GM18907 (cell line): Measurements from ENCODE around the gene ALOX5AP.

Experiments
- ATAC-seq: cut with Tn5 transposase; IDR thresholded peaks from one replicate; pipeline ENCODE4 v1.9.1; 2021; ENCODE audit warnings: mild to moderate bottlenecking, moderate library complexity; ENCODE audit not compliant: unreplicated experiment

ALOX5AP gene

DNA sequence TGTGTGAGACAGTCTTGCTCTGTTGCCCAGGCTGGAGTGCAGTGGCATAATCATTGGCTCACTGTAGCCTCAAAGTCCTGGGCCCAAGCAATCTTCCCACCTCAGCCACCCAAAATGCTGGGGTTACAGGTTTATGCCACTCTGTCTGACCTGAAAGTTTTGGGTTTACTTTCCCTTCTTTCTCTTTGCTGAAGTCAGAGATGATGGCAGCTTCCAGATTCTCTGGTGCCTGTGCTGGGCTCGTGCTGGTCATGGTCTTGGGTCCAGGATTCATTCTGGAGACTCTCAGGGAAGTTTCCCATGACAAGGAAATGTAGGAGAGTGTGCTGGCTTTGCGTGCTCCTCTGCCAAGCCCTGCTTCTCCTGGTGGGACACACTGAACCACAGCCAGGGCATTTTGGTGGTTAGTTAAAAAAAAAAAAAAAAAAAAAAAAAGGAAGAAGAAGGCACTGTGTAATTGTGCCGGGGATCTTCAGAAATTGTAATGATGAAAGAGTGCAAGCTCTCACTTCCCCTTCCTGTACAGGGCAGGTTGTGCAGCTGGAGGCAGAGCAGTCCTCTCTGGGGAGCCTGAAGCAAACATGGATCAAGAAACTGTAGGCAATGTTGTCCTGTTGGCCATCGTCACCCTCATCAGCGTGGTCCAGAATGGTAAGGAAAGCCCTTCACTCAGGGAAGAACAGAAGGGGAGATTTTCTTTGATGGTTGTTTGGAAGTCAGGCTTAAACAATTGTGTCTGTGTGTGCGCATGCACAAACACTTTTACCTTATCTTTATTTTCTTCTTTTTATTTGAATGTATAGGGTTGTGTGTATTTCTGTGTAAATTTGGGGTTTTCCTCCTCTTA is at the start of gene ALOX5AP:
Gene ALOX5AP (plus strand): TSS at position 519 of the 847 bp plus-strand sequence. CDS start 63 bp downstream, at position 582.
- peak; percentile 80 for ATAC-seq

DNA sequence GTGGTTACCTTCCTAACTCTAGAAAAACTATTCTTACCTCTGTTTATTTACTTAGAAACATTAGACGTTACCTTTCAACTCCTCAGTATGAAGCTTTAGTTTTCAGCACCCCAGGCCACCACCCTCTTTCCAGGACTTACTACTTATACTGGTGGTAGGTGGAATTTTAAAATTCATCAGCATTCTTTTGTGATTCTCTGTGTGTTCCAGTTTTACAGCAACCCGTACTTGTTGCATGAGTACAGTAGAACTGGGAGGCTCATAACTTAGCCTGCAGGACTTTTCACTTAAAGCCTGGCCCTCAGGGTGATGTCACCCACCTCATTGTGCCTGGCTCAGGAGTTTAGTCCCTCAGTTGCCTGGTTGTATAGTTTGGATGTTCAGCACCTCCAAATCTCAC is 49.4 kb upstream of the ALOX5AP start:
- ATAC-seq: no peak

DNA sequence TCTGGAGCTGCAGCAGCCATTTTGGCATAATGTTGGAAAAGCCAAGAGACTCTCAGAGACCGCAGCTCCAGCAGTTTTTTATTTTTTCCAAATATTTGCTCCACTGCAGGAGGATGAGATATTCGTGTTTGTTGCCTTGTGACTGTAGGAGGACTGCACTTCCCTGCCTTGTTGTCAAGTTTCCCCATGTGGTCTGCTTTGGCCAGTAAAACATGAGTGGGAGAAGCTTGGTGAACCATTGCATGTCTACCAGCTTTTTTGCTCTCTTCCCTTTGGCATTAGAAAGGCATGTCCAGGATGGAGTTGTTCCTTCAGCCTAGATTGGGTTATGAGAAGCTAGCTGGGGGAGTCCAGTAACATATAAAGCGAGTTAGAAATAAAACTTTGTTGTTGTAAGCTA is 47.7 kb upstream of the ALOX5AP start:
- no peak for ATAC-seq

DNA sequence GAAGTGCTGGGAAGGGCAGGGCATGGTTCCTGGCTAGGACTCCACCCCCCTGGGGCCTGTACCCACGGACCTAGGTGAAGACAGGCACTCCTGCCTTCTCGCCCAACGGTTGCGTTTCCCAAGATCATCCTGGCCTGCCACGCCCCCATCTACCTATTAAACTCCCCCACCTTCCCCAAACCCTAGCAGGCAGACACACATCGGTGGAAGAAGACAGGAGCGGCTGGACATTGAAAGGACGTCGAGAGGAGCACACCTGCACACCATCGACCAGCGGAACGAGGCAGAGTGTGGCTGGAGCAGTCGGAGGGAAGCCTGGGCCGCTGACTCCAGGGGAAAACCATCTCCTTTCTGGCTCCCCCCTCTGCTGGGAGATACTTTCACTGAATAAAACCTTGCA is 45.6 kb upstream of the ALOX5AP start:
- ATAC-seq: no peak

DNA sequence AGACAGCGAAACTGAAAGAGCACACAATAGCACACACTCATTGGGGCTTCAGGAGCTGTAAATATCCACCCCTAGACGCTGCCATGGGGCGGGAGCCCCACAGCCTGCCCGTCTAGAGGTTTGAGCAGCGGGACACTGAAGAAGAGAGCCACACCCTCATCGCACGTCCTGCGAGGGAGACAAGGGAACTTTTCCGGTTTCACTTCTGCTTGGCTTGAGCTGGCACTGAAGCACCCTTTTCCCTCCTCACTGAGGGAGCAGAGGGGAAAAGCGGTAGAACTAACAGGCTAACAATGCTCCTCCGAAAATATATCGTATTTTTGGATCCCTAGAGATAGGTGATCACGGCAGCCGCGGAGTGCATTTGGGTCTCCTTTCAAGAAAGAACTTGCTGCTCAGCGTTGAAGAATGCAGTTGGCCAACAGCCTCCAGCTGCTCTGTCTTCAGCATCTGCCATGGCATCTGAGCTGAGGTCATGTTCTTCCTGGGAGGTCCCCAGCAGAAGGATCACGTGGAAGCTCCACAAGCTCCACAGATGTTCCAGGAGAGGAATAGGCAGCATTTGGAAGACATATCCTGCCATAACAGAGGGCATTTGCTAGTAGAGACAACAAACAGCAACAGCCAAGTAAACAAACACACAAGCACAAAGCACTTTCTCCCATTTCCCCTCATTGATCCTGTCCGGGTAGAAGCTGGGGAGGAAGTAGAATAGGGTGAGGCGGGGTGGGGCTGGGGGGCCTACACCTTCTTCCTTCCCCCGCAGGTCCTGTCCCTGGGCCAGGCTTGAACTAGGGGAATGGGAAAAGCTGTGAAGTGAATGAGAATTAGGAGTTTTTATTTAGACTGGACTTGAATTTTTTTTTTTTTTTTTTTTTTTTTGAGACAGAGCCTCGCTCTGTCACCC is 44.8 kb upstream of the ALOX5AP start:
- ATAC-seq: no peak

DNA sequence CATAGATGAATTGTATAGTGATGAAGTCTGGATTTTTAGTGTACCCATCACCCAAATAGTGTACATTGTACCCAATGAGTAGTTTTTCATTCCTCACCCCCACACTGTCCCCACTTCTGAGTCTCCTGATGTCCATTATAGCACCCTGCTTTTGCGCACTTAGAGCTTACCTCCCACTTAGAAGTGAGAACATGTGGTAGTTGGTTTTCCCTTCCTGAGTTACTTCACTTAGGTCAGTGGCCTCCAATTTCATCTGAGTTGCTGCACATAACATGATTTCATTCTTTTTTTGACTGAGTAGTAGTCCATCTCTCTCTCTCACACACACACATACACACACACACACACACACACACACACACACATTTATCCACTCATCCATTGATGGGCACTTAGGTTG is 43.2 kb upstream of the ALOX5AP start:
- no peak for ATAC-seq

DNA sequence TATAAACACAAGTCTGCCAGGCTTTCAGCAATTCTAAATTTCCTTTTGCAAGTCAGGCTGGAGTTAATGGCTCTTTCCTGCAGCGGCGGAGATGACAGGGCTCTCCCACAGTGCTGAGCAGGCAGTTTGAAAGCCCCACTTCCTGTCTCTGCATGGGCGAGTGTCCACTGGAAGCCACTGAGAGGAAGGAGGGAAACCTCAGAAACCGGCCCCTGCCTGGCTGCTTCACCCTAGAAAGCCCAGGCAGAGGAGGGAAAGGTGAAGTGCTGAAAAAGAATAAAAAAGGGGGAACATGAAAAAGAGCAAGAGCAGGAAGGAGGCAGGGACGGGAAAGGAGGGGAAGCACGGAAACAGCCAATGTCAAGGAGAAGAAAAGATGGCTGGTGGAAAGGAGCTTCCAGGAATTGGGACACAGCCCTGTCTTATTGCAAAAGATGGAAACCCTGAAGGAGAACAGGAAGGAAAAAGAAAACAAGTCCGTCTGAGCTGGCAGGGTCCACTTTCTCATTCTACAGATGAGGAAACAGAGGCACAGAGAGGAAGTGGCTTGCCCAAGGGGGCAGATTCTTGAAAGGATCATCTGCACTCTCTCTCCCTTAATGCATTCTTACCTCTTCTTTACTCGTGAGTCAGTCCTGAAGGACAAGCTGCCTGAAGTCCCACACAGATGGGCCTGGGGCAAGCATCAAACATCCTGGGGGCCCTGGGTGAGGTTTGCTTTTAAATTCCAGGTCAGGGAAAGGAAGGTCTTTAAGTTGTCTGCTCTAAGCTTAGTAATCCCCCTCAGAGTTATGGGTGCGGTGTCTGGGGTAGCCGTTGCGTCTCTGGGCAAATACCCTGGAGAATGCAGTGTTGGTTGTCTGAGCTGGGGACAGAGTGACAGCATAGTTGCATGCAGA is 38.8 kb upstream of the ALOX5AP start:
- no peak for ATAC-seq

DNA sequence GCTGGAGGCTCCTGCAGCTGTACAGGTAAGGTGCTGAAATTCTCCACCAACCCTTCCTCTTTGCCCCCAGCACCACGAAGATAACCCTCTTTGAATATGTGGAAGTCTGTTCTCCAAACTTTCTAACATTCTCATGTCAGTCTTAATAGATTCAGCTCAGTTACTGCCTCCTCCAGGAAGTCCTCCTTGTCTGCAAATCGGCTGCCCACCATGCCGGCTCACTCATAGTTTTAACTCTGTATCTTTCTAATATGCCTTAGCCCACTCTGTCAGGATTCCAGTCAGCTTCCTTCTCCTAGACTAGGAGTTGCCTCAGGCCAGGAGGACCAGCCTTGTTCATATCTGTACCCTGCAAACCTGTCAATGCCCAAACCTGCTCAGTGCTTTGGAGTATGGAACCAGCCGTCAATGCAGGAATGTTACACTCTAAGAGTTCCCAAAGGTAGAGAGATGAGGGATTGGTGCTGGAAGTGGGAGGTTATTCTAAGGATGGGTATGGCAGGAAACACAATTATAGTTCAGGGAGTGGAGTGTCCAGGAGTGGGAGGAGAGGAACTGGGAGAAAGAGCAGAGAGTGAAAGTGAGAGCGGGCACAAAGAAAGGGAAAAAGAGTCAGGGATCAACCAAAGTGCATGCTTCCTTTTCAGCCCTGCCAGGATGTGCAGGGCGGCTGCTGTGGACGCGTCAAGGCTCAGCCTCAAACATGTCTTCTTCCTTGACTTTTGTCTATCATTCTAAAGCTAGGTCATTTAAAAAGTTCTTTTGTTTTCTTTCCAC is 38.0 kb upstream of the ALOX5AP start:
- ATAC-seq: no peak

DNA sequence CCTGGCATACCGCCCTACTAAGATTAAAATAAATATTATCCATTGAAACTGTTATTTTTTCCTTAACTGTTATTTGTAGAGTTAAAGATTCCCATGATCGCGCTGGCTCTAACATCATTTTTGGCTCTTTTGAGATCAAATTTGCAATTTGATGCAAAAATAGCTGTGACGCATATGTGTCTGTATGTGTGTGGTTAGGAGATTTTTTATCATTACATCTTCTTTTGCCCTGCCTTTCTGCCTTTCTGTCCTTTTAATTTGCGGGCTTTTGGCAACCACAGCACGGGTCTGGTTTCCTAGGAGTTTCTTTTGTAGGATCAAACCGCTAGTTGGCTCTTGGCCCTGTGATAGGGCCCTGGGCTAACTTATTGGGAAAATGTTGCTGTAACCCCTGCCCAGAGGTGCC is 37.3 kb upstream of the ALOX5AP start:
- no peak for ATAC-seq

DNA sequence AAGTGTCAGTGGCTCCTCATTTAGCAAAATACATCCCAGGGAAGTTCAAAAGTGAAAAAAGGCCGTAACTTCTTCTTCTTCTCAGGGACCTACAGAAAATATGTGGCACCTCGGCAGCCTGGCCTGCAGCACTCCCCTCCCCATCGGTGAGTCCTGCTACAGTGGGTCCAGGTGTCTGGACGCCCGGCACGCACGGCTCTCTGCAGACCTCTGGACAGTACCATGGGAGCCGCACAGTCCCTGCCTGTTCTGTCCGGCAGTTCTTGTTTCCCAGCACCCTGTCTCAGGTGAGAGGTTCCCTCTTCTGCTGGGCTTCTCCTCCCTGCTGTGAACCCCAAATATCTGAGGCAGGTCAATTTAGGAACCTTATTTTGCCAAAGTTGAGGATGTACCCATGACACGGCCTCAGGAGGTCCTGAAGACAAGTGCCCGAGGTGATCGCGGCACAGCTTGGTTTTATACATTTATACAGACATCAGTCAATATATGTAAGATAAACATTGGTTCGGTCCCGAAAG is 36.8 kb upstream of the ALOX5AP start:
- ATAC-seq: no peak

DNA sequence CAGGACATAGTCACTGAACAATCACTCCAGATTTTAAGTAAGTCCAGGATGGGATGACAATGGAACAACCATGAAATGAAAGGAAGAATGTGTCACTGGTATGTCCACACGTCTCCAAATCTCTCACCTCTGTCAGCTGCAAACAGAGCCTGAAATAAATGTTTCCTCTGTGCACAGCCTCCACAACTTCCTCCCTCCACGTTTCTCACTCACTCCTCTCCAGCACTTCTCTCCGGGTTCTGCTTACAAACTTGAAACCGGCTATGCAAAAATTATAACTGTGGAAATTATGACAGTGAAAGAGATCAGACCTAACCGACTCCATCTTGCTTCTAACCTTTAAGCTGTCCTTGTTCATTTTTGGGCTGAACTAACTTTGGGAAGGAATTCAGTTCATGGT is 35.0 kb upstream of the ALOX5AP start:
- ATAC-seq: no peak

DNA sequence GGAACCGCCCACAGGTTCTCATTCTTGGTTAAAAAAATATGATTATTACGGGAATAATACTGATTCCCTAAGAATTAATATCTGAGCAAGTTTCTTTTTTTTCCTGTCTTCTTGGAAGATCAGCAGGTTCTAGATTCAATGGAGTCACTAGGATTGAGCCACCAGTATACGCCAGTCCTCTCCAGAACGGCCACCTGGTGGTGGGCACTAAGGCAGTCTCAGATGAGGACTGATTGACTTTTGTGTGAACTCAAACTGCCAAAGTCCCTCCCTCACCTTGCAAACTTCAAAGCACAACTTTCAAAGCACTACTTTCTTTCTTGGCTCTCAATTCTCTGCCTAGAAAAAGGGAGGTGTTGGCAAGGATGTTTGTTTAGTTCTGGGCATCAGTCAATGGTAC is 33.3 kb upstream of the ALOX5AP start:
- no peak for ATAC-seq

DNA sequence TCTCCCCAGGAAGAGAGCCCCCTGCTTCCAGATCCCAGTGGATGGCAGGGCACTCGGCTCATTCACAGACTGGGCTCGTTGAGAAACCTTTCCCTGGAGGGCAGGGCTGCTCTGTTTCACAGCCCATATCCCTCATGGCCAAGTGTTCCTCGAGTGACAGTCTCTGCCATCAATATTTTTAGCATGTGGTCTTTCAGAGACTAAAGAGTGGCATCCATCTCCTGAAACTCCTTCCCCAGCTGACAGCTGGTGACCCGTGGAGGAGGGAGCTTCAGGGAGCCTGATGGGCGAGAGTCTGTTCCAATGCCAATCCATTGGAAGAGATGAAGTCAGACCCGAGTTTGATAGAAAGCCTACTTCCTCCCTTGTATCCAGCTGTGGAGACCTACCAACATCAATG is 30.7 kb upstream of the ALOX5AP start:
- ATAC-seq: no peak

DNA sequence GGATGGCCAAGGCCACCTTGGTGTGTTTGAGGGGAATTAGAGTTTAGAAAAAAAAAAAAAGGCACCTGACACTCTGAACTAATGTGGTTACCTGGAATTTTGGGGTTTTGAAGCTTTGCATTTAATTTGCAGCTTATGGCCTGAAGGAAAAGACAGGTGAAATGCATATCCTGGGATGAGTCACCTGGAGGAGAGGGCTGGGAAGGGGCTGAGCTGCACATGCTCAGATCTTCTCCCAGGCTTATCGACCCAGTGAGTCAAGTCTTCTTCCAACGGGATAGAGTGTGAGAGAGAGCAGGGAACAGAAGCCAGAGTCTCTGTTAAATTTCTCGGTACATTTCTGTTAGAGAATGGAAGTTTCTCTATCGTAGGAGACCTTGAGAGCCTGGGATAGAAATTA is 29.7 kb upstream of the ALOX5AP start:
- ATAC-seq: no peak

DNA sequence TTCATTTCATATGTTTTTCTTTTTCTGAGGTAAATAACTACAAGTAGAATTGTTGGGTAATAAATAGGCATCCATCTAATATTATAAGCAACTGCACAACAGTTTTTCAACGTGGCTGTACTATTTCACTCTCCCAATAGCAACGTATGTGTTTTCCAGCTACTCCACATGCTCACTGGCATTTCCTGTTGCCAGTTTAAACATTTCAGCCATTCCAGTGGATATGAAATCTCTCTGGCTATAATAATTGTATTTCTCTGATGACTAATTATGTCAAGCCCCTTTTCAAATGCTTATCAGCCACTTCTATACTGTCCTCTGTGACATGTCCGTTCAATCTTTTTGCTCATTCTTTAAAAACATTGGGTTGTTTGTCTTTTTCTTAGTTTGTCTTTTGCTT is 26.8 kb upstream of the ALOX5AP start:
- ATAC-seq: no peak

DNA sequence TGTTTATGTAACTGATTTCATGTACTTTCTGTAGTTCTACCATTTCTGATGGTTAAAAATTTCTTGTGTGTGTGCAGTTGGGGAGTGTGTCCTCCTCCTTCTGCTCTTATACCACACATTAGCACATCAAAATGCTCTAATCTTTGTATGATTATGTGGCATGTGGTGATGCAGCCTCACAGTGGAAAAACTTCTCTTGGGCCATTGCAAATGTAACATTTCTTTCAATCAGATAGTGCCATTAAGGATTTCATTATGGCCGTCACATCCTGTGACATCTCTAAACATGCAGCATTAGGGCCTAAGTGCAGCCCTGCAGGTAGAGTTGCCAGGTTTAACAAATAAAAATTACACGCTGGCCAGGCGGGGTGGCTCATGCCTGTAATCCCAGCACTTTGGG is 24.9 kb upstream of the ALOX5AP start:
- ATAC-seq: no peak

DNA sequence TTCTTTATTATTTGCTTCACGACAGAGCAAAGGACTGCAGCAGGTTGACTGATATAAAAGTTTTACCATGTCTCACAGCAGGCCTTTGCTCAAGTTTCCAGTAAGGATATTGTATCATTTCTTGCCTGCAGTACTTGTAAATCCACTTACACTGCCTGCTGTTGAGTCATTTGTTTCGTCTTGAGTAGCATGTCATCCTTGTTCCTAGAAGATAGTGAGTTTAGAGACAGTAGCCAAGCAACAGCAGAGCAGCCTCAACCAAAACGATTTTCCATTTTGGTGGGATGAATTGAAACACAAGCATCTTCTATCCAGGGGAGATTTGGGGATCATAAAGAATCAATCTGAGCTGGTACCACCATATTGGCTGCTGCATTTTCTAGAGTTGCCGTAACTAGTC is 24.0 kb upstream of the ALOX5AP start:
- ATAC-seq: no peak

DNA sequence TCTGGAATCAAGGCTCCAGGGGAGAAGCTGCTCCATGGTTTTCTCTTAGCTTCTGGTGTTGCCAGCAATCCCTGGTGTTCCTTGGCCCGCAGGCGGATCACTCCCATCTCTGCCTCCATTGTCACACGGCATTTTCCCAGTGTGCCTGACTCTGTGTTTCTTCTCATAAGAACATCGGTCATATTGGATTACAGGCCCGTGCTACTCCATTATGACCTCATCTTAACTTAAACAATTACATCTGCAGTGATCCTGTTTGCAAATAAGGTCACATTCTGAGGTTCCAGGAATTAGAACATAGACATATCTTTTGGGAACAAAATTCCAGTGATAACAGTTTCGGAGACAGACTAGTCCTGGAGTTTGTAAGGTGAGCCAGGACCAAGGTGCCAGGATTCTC is 23.5 kb upstream of the ALOX5AP start:
- ATAC-seq: no peak

DNA sequence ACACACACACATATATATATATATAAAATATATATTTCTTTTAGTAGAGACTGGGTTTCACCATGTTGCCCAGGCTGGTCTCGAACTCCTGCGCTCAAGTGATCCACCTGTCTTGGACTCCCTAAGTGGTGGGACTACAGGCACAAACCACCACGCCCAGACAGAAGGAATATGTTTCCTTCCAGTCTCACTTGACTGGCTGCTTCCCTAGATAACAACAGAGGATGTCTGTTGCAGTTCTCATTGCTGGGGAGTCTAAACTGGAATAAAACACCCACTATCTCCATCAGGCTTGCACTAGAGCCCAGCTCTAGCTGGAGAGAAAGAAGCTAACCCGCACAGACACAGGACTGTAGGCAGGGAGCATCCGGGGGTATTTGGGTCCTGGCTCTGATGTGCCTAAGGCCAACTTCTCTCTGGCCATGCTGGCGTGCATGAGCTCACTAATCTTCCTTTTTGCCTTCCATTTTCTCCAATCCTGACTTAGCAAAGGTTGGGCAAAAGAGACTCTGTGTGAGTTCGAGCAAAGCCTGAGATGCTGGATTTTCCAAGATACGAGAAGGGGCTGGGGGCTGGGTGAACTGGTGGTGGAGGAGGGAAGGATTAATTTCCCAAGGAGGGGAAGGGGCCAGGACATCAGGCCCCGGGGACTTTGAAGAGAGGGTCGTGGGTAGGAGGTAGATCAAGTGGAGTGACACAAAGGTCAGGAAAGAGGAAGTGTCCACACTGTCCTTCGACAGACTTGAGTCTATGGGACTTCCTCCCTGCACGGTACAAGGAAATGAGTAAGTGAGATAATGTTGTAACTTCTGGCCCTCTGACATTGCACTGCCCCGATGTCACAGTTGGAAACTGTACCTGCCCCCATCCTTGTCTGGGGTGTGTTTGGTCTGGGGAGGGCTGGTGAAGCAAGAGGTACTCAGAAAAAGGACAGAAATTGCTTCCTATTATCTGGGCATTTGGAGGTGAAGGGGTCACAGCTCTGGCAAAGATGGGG is 22.5 kb upstream of the ALOX5AP start:
- no peak for ATAC-seq
